HEK293 (cell line): ENCODE data around the gene RUVBL1.

Experiments used
- CTCF ChIA-PET: fragments of 350-600 bp; formaldehyde crosslinking; extraction: SDS; loops from one replicate; lab custom pipeline; 2021; ENCODE audit warnings: antibody characterized with exemption; lab: Yijun Ruan, JAX
- POLR2A ChIA-PET: fragments of 300-600 bp; formaldehyde crosslinking; extraction: SDS; loops from one replicate; lab custom pipeline; 2020; ENCODE audit warnings: antibody characterized with exemption, inconsistent platforms; lab: Yijun Ruan, JAX
- H3K27ac ChIP-seq: fragments of 200-500 bp; sonication (Bioruptor generic); 2 replicates; pipeline ENCODE4 v1.5.1; 2014; ENCODE audit warnings: low read depth, low read length, control low read depth, inconsistent platforms; ENCODE audit errors: extremely low read depth
- H3K36me3 ChIP-seq, 2 experiments: fragments of 200-500 bp in 1 of 2; sonication (Bioruptor generic) in 1 of 2; 1 replicate in 1 of 2; 2 replicates in 1 of 2; pipeline ENCODE4 v1.5.1; 2014 to 2017; ENCODE audit warnings: inconsistent platforms in 2 of 2, low read length in 2 of 2; ENCODE audit not compliant: control insufficient read depth in 2 of 2, insufficient read depth in 1 of 2
- H3K4me1 ChIP-seq: fragments of 200-500 bp; sonication (Bioruptor generic); 2 replicates; pipeline ENCODE4 v1.5.1; 2014; ENCODE audit warnings: mild to moderate bottlenecking, low read length, inconsistent platforms; ENCODE audit not compliant: control insufficient read depth, insufficient read depth
- H3K4me3 ChIP-seq: 2 replicates; pipeline ENCODE4 v1.5.1; 2011; ENCODE audit warnings: low read depth, mild to moderate bottlenecking, control low read depth, low read length, moderate library complexity
- H3K9me3 ChIP-seq: fragments of 200-500 bp; sonication (Bioruptor generic); 2 replicates; pipeline ENCODE4 v1.5.1; 2014; ENCODE audit warnings: low read depth, low read length, inconsistent platforms; ENCODE audit not compliant: control insufficient read depth, insufficient read depth
- BCL11A ChIP-seq: fragments of 450-650 bp; formaldehyde crosslinking; IDR thresholded peaks from 2 replicates; pipeline ENCODE4 v1.5.1; 2016; ENCODE audit warnings: low read depth, missing biosample characterization, missing genetic modification characterization
- GLI4 ChIP-seq: fragments of 450-650 bp; formaldehyde crosslinking; IDR thresholded peaks from 2 replicates; pipeline ENCODE4 v1.5.1; 2016; ENCODE audit warnings: missing biosample characterization, missing genetic modification characterization
- IKZF3 ChIP-seq: fragments of 450-650 bp; IDR thresholded peaks from 2 replicates; pipeline ENCODE4 v1.5.0; 2018; ENCODE audit warnings: missing biosample characterization, mild to moderate bottlenecking, missing genetic modification characterization, moderate library complexity
- RBAK ChIP-seq: fragments of 450-650 bp; formaldehyde crosslinking; IDR thresholded peaks from 2 replicates; pipeline ENCODE4 v1.5.1; 2016; ENCODE audit warnings: missing biosample characterization, missing genetic modification characterization
- SP3 ChIP-seq: fragments of 450-650 bp; formaldehyde crosslinking; IDR thresholded peaks from 2 replicates; pipeline ENCODE4 v1.5.1; 2016; ENCODE audit warnings: missing biosample characterization, missing genetic modification characterization
- YY1 ChIP-seq: fragments of 450-650 bp; formaldehyde crosslinking; IDR thresholded peaks from 2 replicates; pipeline ENCODE4 v1.5.1; 2018; ENCODE audit warnings: missing biosample characterization, missing genetic modification characterization
- YY2 ChIP-seq: fragments of 450-650 bp; formaldehyde crosslinking; IDR thresholded peaks from 2 replicates; pipeline ENCODE4 v1.5.1; 2016; ENCODE audit warnings: missing biosample characterization, missing genetic modification characterization
- ZEB2 ChIP-seq: fragments of 450-650 bp; formaldehyde crosslinking; IDR thresholded peaks from 2 replicates; pipeline ENCODE4 v1.5.1; 2016; ENCODE audit warnings: missing biosample characterization, missing genetic modification characterization
- ZNF138 ChIP-seq: fragments of 450-650 bp; formaldehyde crosslinking; IDR thresholded peaks from 2 replicates; pipeline ENCODE4 v1.5.1; 2016; ENCODE audit warnings: missing biosample characterization, missing genetic modification characterization, borderline replicate concordance
- ZNF146 ChIP-seq: fragments of 450-650 bp; formaldehyde crosslinking; IDR thresholded peaks from 2 replicates; pipeline ENCODE4 v1.5.1; 2016; ENCODE audit warnings: missing biosample characterization, missing genetic modification characterization
- ZNF19 ChIP-seq: fragments of 450-650 bp; formaldehyde crosslinking; IDR thresholded peaks from 2 replicates; pipeline ENCODE4; 2016; ENCODE audit warnings: missing biosample characterization, missing genetic modification characterization, low read depth
- ZNF24 ChIP-seq: fragments of 450-650 bp; formaldehyde crosslinking; IDR thresholded peaks from 2 replicates; pipeline ENCODE4 v1.5.1; 2016; ENCODE audit warnings: missing biosample characterization, missing genetic modification characterization
- ZNF248 ChIP-seq: fragments of 450-650 bp; formaldehyde crosslinking; IDR thresholded peaks from 2 replicates; pipeline ENCODE4 v1.5.1; 2017; ENCODE audit warnings: missing biosample characterization, missing genetic modification characterization
- ZNF350 ChIP-seq: fragments of 450-650 bp; formaldehyde crosslinking; IDR thresholded peaks from 2 replicates; pipeline ENCODE4 v1.5.0; 2017; ENCODE audit warnings: missing biosample characterization, mild to moderate bottlenecking, missing genetic modification characterization
- ZNF37A ChIP-seq: fragments of 450-650 bp; IDR thresholded peaks from 2 replicates; pipeline ENCODE4 v1.5.1; 2018; ENCODE audit warnings: missing biosample characterization, missing genetic modification characterization
- ZNF548 ChIP-seq: fragments of 450-650 bp; formaldehyde crosslinking; IDR thresholded peaks from 2 replicates; pipeline ENCODE4 v1.5.1; 2016; ENCODE audit warnings: missing biosample characterization, missing genetic modification characterization
- ZNF560 ChIP-seq: fragments of 450-650 bp; formaldehyde crosslinking; IDR thresholded peaks from 2 replicates; pipeline ENCODE4 v1.5.1; 2017; ENCODE audit warnings: missing biosample characterization, missing genetic modification characterization, borderline replicate concordance
- ZNF624 ChIP-seq: fragments of 450-650 bp; formaldehyde crosslinking; IDR thresholded peaks from 2 replicates; pipeline ENCODE4 v1.5.1; 2017; ENCODE audit warnings: missing biosample characterization, missing genetic modification characterization
- ZNF701 ChIP-seq: fragments of 450-650 bp; formaldehyde crosslinking; IDR thresholded peaks from 2 replicates; pipeline ENCODE4 v1.5.1; 2016; ENCODE audit warnings: missing biosample characterization, missing genetic modification characterization
- ZNF776 ChIP-seq: fragments of 450-650 bp; formaldehyde crosslinking; IDR thresholded peaks from 2 replicates; pipeline ENCODE4 v1.5.0; 2017; ENCODE audit warnings: missing biosample characterization, missing genetic modification characterization, borderline replicate concordance
- ZSCAN23 ChIP-seq: fragments of 450-650 bp; formaldehyde crosslinking; IDR thresholded peaks from 2 replicates; pipeline ENCODE4 v1.5.1; 2016; ENCODE audit warnings: missing biosample characterization, missing genetic modification characterization
- TF ChIP-seq, protein P1 (sequence below): fragments of 450-650 bp; formaldehyde crosslinking; IDR thresholded peaks from 2 replicates; pipeline ENCODE4 v1.5.1; 2016; ENCODE audit warnings: missing biosample characterization, missing genetic modification characterization
- TF ChIP-seq, protein P2 (sequence below): fragments of 450-650 bp; formaldehyde crosslinking; IDR thresholded peaks from 2 replicates; pipeline ENCODE4 v1.5.1; 2016; ENCODE audit warnings: missing biosample characterization, missing genetic modification characterization
- TF ChIP-seq, protein P3 (sequence below): fragments of 450-650 bp; formaldehyde crosslinking; IDR thresholded peaks from 2 replicates; pipeline ENCODE4 v1.5.1; 2017; ENCODE audit warnings: missing biosample characterization, mild to moderate bottlenecking, missing genetic modification characterization, moderate library complexity
- TF ChIP-seq, protein P4 (sequence below): fragments of 450-650 bp; formaldehyde crosslinking; IDR thresholded peaks from 2 replicates; pipeline ENCODE4 v1.5.1; 2017; ENCODE audit warnings: missing biosample characterization, missing genetic modification characterization
- TF ChIP-seq, protein P5 (sequence below): fragments of 450-650 bp; formaldehyde crosslinking; IDR thresholded peaks from 2 replicates; pipeline ENCODE4 v1.5.1; 2016; ENCODE audit warnings: missing biosample characterization, missing genetic modification characterization
- TF ChIP-seq, protein P6 (sequence below): fragments of 450-650 bp; formaldehyde crosslinking; IDR thresholded peaks from 2 replicates; pipeline ENCODE4 v1.5.1; 2016; ENCODE audit warnings: missing biosample characterization, missing genetic modification characterization

The RUVBL1 gene

DNA sequence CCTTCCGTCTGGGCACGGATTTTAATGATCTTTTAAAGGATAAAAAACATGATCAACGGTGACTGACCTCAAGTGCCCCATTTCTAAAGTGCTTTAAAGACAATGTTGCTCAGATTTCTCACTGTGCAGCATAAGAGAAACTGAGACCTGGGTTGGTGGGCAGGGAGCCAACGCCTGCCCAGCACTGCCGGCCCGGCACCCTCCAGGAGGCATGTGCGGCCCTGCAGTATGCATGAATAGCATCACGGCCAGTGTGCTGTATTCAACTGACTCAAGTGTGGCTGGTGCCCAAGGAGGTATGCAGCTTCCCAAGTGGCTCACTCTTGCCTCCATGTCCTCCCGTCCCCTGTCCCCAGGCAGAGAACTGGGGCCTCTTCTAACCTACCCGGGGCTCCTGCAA, 41.1 kb downstream of the RUVBL1 start:
- no peak for TF ChIP-seq ZNF146 (tag by site-specific recombination)
- TF ChIP-seq, protein P1, sequence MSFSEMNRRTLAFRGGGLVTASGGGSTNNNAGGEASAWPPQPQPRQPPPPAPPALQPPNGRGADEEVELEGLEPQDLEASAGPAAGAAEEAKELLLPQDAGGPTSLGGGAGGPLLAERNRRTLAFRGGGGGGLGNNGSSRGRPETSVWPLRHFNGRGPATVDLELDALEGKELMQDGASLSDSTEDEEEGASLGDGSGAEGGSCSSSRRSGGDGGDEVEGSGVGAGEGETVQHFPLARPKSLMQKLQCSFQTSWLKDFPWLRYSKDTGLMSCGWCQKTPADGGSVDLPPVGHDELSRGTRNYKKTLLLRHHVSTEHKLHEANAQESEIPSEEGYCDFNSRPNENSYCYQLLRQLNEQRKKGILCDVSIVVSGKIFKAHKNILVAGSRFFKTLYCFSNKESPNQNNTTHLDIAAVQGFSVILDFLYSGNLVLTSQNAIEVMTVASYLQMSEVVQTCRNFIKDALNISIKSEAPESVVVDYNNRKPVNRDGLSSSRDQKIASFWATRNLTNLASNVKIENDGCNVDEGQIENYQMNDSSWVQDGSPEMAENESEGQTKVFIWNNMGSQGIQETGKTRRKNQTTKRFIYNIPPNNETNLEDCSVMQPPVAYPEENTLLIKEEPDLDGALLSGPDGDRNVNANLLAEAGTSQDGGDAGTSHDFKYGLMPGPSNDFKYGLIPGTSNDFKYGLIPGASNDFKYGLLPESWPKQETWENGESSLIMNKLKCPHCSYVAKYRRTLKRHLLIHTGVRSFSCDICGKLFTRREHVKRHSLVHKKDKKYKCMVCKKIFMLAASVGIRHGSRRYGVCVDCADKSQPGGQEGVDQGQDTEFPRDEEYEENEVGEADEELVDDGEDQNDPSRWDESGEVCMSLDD (tag by site-specific recombination): no peak
- TF ChIP-seq ZNF560: no peak
- TF ChIP-seq SP3 (tag by site-specific recombination): no peak
- no peak for TF ChIP-seq ZEB2 (tag by site-specific recombination)
- no peak for TF ChIP-seq YY1
- TF ChIP-seq ZSCAN23 (tag by site-specific recombination): no peak
- TF ChIP-seq ZNF350 (tag by site-specific recombination): no peak
- TF ChIP-seq ZNF24 (tag by site-specific recombination): no peak
- TF ChIP-seq, protein P2, sequence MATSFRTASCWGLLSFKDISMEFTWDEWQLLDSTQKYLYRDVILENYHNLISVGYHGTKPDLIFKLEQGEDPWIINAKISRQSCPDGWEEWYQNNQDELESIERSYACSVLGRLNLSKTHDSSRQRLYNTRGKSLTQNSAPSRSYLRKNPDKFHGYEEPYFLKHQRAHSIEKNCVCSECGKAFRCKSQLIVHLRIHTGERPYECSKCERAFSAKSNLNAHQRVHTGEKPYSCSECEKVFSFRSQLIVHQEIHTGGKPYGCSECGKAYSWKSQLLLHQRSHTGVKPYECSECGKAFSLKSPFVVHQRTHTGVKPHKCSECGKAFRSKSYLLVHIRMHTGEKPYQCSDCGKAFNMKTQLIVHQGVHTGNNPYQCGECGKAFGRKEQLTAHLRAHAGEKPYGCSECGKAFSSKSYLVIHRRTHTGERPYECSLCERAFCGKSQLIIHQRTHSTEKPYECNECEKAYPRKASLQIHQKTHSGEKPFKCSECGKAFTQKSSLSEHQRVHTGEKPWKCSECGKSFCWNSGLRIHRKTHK (tag by site-specific recombination): no peak
- TF ChIP-seq ZNF624: no peak
- TF ChIP-seq RBAK (tag by site-specific recombination): no peak
- TF ChIP-seq IKZF3: no peak
- TF ChIP-seq ZNF548 (tag by site-specific recombination): no peak
- ChIA-PET CTCF (interaction anchor here (0.6 to 0.8 kb wide), 2 partner anchors 13 to 14 kb away, joined by 3 read pairs; no protein-coding TSS in a partner anchor), POLR2A (no interaction called here)
- Histone ChIP-seq H3K27ac (no peak overlapping the region), H3K4me3 (no peak overlapping the region), H3K4me1 (no peaks in the 10 kb centered on the region), H3K9me3 (no peaks in the 10 kb centered on the region), H3K36me3 (peaks cover 0 to 93% of the 10 kb centered on the region in 2 experiments; a peak in 2 of 3 replicates)

DNA sequence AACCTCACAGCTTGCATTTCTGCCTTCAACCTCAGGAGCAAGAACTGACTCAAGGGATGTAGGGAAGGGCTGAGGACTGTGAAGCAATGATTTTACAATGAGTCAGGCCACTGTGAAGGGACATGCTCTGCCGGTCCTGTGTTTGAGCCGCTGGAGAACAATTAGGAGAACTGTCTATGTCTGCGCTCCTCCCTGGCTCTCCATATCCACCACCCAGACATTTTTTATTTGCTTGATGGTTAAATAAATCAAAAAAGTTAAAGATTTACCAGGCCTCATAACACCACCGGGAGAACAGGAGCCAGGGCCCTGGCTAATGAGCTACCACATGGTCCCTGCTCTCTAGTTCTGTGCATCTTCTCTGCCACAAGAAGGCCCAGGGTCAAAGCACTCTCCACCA, 41.8 kb downstream of the RUVBL1 start:
- Histone ChIP-seq H3K9me3 (no peaks in the 10 kb centered on the region), H3K27ac (no peak overlapping the region), H3K4me1 (no peaks in the 10 kb centered on the region), H3K36me3 (peaks cover 0 to 88% of the 10 kb centered on the region in 2 experiments; a peak in 2 of 3 replicates), H3K4me3 (no peak overlapping the region)
- ChIA-PET POLR2A (no interaction called here), CTCF (interaction anchor here (0.8 to 1.0 kb wide), 2 partner anchors 13 kb away, joined by 3 to 4 read pairs; no protein-coding TSS in a partner anchor)
- TF ChIP-seq, protein P3, sequence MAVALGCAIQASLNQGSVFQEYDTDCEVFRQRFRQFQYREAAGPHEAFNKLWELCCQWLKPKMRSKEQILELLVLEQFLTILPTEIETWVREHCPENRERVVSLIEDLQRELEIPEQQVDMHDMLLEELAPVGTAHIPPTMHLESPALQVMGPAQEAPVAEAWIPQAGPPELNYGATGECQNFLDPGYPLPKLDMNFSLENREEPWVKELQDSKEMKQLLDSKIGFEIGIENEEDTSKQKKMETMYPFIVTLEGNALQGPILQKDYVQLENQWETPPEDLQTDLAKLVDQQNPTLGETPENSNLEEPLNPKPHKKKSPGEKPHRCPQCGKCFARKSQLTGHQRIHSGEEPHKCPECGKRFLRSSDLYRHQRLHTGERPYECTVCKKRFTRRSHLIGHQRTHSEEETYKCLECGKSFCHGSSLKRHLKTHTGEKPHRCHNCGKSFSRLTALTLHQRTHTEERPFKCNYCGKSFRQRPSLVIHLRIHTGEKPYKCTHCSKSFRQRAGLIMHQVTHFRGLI (tag by site-specific recombination): no peak
- no peak for TF ChIP-seq ZNF37A (tag by site-specific recombination)
- TF ChIP-seq GLI4 (tag by site-specific recombination): no peak
- TF ChIP-seq BCL11A (tag by site-specific recombination): no peak
- TF ChIP-seq ZNF19 (tag by site-specific recombination): no peak
- TF ChIP-seq, protein P4, sequence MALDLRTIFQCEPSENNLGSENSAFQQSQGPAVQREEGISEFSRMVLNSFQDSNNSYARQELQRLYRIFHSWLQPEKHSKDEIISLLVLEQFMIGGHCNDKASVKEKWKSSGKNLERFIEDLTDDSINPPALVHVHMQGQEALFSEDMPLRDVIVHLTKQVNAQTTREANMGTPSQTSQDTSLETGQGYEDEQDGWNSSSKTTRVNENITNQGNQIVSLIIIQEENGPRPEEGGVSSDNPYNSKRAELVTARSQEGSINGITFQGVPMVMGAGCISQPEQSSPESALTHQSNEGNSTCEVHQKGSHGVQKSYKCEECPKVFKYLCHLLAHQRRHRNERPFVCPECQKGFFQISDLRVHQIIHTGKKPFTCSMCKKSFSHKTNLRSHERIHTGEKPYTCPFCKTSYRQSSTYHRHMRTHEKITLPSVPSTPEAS (tag by site-specific recombination): no peak
- TF ChIP-seq ZNF248 (tag by site-specific recombination): no peak
- no peak for TF ChIP-seq ZNF701 (tag by site-specific recombination)
- TF ChIP-seq, protein P5, sequence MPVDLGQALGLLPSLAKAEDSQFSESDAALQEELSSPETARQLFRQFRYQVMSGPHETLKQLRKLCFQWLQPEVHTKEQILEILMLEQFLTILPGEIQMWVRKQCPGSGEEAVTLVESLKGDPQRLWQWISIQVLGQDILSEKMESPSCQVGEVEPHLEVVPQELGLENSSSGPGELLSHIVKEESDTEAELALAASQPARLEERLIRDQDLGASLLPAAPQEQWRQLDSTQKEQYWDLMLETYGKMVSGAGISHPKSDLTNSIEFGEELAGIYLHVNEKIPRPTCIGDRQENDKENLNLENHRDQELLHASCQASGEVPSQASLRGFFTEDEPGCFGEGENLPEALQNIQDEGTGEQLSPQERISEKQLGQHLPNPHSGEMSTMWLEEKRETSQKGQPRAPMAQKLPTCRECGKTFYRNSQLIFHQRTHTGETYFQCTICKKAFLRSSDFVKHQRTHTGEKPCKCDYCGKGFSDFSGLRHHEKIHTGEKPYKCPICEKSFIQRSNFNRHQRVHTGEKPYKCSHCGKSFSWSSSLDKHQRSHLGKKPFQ (tag by site-specific recombination): no peak
- TF ChIP-seq ZNF138 (tag by site-specific recombination): no peak
- TF ChIP-seq, protein P6, sequence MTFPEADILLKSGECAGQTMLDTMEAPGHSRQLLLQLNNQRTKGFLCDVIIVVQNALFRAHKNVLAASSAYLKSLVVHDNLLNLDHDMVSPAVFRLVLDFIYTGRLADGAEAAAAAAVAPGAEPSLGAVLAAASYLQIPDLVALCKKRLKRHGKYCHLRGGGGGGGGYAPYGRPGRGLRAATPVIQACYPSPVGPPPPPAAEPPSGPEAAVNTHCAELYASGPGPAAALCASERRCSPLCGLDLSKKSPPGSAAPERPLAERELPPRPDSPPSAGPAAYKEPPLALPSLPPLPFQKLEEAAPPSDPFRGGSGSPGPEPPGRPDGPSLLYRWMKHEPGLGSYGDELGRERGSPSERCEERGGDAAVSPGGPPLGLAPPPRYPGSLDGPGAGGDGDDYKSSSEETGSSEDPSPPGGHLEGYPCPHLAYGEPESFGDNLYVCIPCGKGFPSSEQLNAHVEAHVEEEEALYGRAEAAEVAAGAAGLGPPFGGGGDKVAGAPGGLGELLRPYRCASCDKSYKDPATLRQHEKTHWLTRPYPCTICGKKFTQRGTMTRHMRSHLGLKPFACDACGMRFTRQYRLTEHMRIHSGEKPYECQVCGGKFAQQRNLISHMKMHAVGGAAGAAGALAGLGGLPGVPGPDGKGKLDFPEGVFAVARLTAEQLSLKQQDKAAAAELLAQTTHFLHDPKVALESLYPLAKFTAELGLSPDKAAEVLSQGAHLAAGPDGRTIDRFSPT (tag by site-specific recombination): no peak
- TF ChIP-seq ZNF776 (tag by site-specific recombination): no peak
- no peak for TF ChIP-seq YY2
